ENCODE data around the gene HOXA11. TPM values are rescaled to one million over a fixed set of nuclear protein-coding genes. Genes with fewer than 3 reads are reported as not detected.

The HOXA11 gene
- total and polyA plus RNA-seq, 10 of the 15 experiments (the other 5 are each of a cell fraction or from before 2014, with no cell fraction given): not detected

- Histone ChIP-seq H3K4me2 (ENCODE audit: control insufficient read depth, insufficient read depth) (no peak overlapping the region), H2AFZ (ENCODE audit: control insufficient read depth, low read depth, low read length) (no peak overlapping the region), H4K20me1 (ENCODE audit: control insufficient read depth, insufficient read depth) (no peaks in the 10 kb centered on the region), H3K27ac (ENCODE audit: control insufficient read depth, insufficient read depth) (no peak overlapping the region), H3K4me1 (ENCODE audit: control insufficient read depth, insufficient read depth, low read length) (no peaks in the 10 kb centered on the region), H3K9me3 (replicated peaks; ENCODE audit: control insufficient read depth, insufficient read depth, low read length) (peaks cover 2% of the 10 kb centered on the region; the same call in 1 of the 3 replicates), H3K27me3 (replicated peaks in 1 of 2; ENCODE audit: control insufficient read depth in 2 of 2, insufficient read depth in 2 of 2, low read length in 1 of 2) (peaks cover 19 to 44% of the 10 kb centered on the region in 2 experiments), H3K79me2 (ENCODE audit: control insufficient read depth, insufficient read depth, low read length) (no peaks in the 10 kb centered on the region), H3K36me3 (ENCODE audit: control insufficient read depth in 2 of 2, insufficient read depth in 2 of 2, low read length in 1 of 2) (no peaks in the 10 kb centered on the region), H3K9ac (ENCODE audit: control insufficient read depth, insufficient read depth, low read length) (no peak overlapping the region), H3K4me3 (no peak overlapping the region)
- RAD21 ChIA-PET (ENCODE audit: unreplicated experiment): interaction anchor here (0.7 to 3.8 kb wide), 2 partner anchors 482 to 656 kb away, joined by 3 to 46 read pairs; no protein-coding TSS in a partner anchor
- no peak for FAIRE-seq
- CTCF ChIA-PET: interaction anchor here (3.8 to 4.6 kb wide), 2 partner anchors 307 to 475 kb away, joined by 48 to 49 read pairs; no protein-coding TSS in a partner anchor
- BruUV-seq (replicated peaks): no TSS peak
- no peak for ATAC-seq
- no peak for DNase-seq (ENCODE audit: low read depth, low spot score)
- POLR2A ChIA-PET: no interaction called here
- TF ChIP-seq EGR1 (IDR thresholded peaks at IDR 0.05; ENCODE audit: borderline replicate concordance in 1 of 2, low read depth in 2 of 2, low read length in 2 of 2): no peak
- 0 out of 2 replicates have a peak, but pooled peaks have one; percentile 52 for TF ChIP-seq EZH2 (IDR thresholded peaks at IDR 0.05; ENCODE audit: borderline replicate concordance, control insufficient read depth, low read depth, low read length)
- no peak for TF ChIP-seq ETV6 (conservative IDR thresholded peaks at IDR 0.05 in 1 of 2, IDR thresholded peaks at IDR 0.05 in 1 of 2; ENCODE audit: borderline replicate concordance in 1 of 2, low read depth in 1 of 2)
- TF ChIP-seq RAD21 (IDR thresholded peaks at IDR 0.05; ENCODE audit: insufficient read depth, low read depth, low read length): no peak
- no peak for TF ChIP-seq RFX5 (IDR thresholded peaks at IDR 0.05; ENCODE audit: low read depth, low read length)
- WGBS (ENCODE audit: insufficient coverage, insufficient replicate concordance, low lambda C conversion rate, missing lambda C conversion rate): 10% methylated on average over 12 of the region's 12 CpGs
- SMC1A ChIA-PET (ENCODE audit: uncharacterized antibody, unreplicated experiment): no interaction called here
- intact Hi-C loops (cut with micrococcal nuclease; ENCODE audit: unreplicated experiment) (loop anchor here (5.0 kb wide), 2 partner anchors 307 to 1272 kb away; no protein-coding TSS in a partner anchor), in situ Hi-C loops (cut with MboI) (loop anchor here (25.0 kb wide), 1 partner anchor 1077 kb away; no protein-coding TSS in a partner anchor)
Measured at GRCh38 chr7:27164045-27164366, 21.0 kb downstream of the HOXA11 start.
